Activated CD4-positive, alpha-beta T cell treated with anti-CD3 and anti-CD28 coated beads, Interleukin-2, amount 10 ng/mL, durations not matched to agents 24 days and 14 days (primary cell): Measurements from ENCODE around the gene ANKRD13B. TPM values are rescaled to one million over a fixed set of nuclear protein-coding genes. Genes with fewer than 3 reads are reported as not detected.
"Not testable (repeated sequence)": the region's sequence is repeated elsewhere in the genome, so short reads cannot be mapped to it uniquely, and the experiment has no call there.

Source experiments
- DNase-seq: peaks from one replicate; pipeline ENCODE4 v3.0.0; 2022
- H3K27ac Mint-ChIP-seq: one replicate; pipeline ENCODE4 v1.8.0; 2022; ENCODE audit warnings: mild to moderate bottlenecking, mixed read lengths
- H3K27me3 Mint-ChIP-seq: one replicate; pipeline ENCODE4 v1.8.0; 2022; ENCODE audit warnings: mixed read lengths
- H3K36me3 Mint-ChIP-seq: one replicate; pipeline ENCODE4 v1.8.0; 2022; ENCODE audit warnings: low read depth, mild to moderate bottlenecking, mixed read lengths
- H3K4me1 Mint-ChIP-seq: one replicate; pipeline ENCODE4 v1.8.0; 2021; ENCODE audit warnings: mixed read lengths
- H3K4me3 Mint-ChIP-seq: one replicate; pipeline ENCODE4 v1.8.0; 2022; ENCODE audit warnings: mild to moderate bottlenecking, moderate library complexity, mixed read lengths
- H3K9me3 Mint-ChIP-seq: one replicate; pipeline ENCODE4 v1.8.0; 2021; ENCODE audit warnings: mixed read lengths
- intact Hi-C: fragments of 100-400 bp; cut with micrococcal nuclease; formaldehyde crosslinking; loops from one replicate; pipeline ENCODE4 v1.15.1; 2023
- total RNA-seq: library from RNA; stranded (reverse); gene quantifications from 2 replicates; pipeline ENCODE4 v1.2.3, GENCODE V29; 2022

The ANKRD13B gene
- total RNA-seq: 43.1 and 49.8 TPM in 2 replicates

- peak within 1 kb of the TSS; percentile 92 for H3K4me3 Mint-ChIP-seq
Observed at GRCh38 chr17:29592850-29593551, at the start of gene ANKRD13B. Gene ANKRD13B (plus strand): TSS chr17:29593132. CDS start chr17:29593622, 490 bp downstream.

GRCh38 chr17:29544066-29544465 is 48.9 kb upstream of the ANKRD13B start:
- no peaks in the 10 kb centered on the region for H3K9me3 Mint-ChIP-seq
- no peak overlapping the region for H3K4me3 Mint-ChIP-seq
- H3K36me3 Mint-ChIP-seq: peaks cover 30% of the 10 kb centered on the region
- H3K4me1 Mint-ChIP-seq: no peaks in the 10 kb centered on the region
- intact Hi-C loops: no loop called here
- no peak overlapping the region for H3K27ac Mint-ChIP-seq
- DNase-seq: no peak
- no peaks in the 10 kb centered on the region for H3K27me3 Mint-ChIP-seq

More at GRCh38 chr17:29592850-29593551, at the start of gene ANKRD13B:
- Mint-ChIP-seq H3K27ac (peak within 1 kb of the TSS; percentile 86), H3K27me3 (no peaks in the 10 kb centered on the region), H3K36me3 (peaks cover 2% of the 10 kb centered on the region), H3K4me1 (peaks cover 31% of the 10 kb centered on the region), H3K9me3 (no peaks in the 10 kb centered on the region)
- DNase-seq: peak; percentile 83
- intact Hi-C loops: no loop called here

DNA sequence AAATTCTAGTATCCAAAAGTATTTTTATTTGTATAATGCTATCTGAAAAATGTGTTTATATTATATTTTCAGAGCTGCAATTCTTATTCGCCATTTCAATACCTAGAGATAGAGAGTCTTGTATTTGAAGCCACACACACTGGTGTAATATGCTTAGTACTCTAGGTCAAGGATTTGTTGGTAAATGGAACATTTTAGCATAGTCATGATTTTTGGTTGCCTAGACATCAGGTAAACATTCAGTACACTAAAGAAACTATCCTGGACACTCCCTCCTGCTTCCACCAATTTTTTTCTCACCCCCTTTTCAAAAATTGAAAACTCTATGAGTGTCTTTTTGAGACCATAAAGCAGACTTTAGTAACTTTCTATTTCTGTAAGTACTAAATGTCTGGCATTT is 46.8 kb upstream of the ANKRD13B start:
- no peak for DNase-seq
- Mint-ChIP-seq H3K27ac (no peak overlapping the region), H3K4me3 (no peak overlapping the region), H3K4me1 (no peaks in the 10 kb centered on the region), H3K36me3 (peaks cover 27% of the 10 kb centered on the region), H3K27me3 (no peaks in the 10 kb centered on the region), H3K9me3 (no peaks in the 10 kb centered on the region)
- intact Hi-C loops: no loop called here

DNA sequence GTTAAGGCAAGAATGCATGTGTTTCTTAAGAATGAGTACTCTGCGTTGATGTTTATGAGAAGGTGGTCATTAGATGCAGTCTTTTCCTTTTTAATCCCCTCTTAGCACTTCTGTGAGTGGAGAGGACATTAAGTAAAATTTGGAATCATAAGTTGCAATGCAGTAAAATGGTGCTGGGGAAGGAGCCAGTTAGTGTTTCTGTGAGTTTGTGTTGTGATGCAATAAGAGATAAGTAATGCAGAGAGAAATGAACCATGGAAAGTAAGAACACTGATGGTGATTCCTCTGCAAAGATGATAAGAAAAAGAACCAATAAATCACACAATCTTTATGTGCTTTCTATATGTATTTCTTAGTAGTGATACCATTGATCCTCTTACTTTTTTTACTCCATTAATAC is 46.1 kb upstream of the ANKRD13B start:
- Mint-ChIP-seq H3K4me1 (no peaks in the 10 kb centered on the region), H3K9me3 (no peaks in the 10 kb centered on the region), H3K27ac (no peak overlapping the region), H3K4me3 (no peak overlapping the region), H3K27me3 (no peaks in the 10 kb centered on the region), H3K36me3 (peaks cover 27% of the 10 kb centered on the region)
- DNase-seq: no peak
- intact Hi-C loops: no loop called here

DNA sequence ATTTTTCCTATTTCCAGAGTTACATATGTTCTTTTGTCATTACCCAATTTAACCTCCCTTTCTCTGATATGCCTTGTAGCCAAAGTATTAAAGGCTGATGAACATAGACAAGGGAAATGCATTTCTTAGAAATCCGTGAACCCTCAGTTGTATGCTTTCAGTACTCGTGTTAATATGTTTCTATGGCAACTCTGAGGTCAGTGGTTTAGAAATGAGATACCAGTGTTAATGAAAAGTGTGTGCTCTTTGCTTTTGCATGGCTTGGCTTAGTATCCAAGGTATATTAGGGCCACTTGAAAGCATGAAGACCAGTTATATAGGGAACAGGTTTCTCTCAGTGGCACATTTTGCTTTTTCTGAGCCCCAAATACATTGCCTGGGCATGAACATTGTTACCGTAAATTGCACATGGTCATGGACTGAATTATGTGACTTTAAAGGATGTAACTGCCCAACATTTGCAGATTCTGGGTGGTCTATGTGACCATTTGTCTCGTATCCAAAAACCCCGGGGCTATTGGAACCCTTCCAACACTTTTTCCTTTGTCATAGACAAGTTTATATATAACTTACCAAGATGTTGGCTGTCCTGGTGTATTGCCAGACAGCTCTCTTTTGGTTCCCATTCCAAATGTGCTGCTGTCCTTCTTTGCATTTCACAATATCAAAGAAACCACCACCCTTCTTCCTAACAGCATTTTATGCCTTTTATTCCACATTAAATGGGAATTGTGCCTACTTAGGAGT is 43.6 kb upstream of the ANKRD13B start:
- intact Hi-C loops: no loop called here
- Mint-ChIP-seq H3K27ac (no peak overlapping the region), H3K4me3 (no peak overlapping the region), H3K27me3 (no peaks in the 10 kb centered on the region), H3K4me1 (no peaks in the 10 kb centered on the region), H3K9me3 (no peaks in the 10 kb centered on the region), H3K36me3 (peaks cover 10% of the 10 kb centered on the region)
- no peak for DNase-seq

- no peak overlapping the region for H3K4me3 Mint-ChIP-seq
- H3K27me3 Mint-ChIP-seq: no peaks in the 10 kb centered on the region
- peaks cover 17% of the 10 kb centered on the region for H3K36me3 Mint-ChIP-seq
- no peak for DNase-seq
- intact Hi-C loops: no loop called here
- H3K4me1 Mint-ChIP-seq: peaks cover 19% of the 10 kb centered on the region
- H3K9me3 Mint-ChIP-seq: no peaks in the 10 kb centered on the region
- no peak overlapping the region for H3K27ac Mint-ChIP-seq
Observed at GRCh38 chr17:29555840-29556239, 37.1 kb upstream of the ANKRD13B start.

- Mint-ChIP-seq H3K27ac (no peak overlapping the region), H3K9me3 (no peaks in the 10 kb centered on the region), H3K27me3 (no peaks in the 10 kb centered on the region), H3K4me1 (peaks cover 19% of the 10 kb centered on the region), H3K4me3 (no peak overlapping the region), H3K36me3 (peaks cover 27% of the 10 kb centered on the region)
- DNase-seq: no peak
- intact Hi-C loops: no loop called here
Observed at GRCh38 chr17:29557085-29557738, 35.7 kb upstream of the ANKRD13B start.

DNA sequence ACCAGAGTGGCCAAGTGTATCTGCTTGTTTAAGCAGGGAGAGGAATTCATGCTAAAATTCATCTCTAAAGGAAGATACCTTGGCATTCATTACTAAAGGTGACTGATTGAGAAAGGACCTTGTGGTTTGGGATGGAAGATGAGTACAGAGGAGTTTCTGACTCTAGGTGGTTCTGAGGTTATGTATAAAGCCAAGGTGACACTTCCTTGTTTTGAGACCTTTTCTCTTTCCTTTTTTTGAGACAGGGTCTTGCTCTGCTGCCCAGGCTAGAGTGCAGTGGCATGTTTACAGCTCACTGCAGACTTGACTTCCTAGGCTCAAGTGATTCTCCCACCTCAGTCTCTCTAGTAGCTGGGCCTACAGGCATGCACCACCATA is 35.2 kb upstream of the ANKRD13B start:
- Mint-ChIP-seq H3K36me3 (peaks cover 33% of the 10 kb centered on the region), H3K27me3 (no peaks in the 10 kb centered on the region), H3K4me3 (no peak overlapping the region), H3K27ac (no peak overlapping the region), H3K9me3 (no peaks in the 10 kb centered on the region), H3K4me1 (peaks cover 19% of the 10 kb centered on the region)
- intact Hi-C loops: no loop called here
- no peak for DNase-seq

- H3K27me3 Mint-ChIP-seq, DNase-seq, intact Hi-C loops, H3K9me3 Mint-ChIP-seq, H3K27ac Mint-ChIP-seq, H3K4me3 Mint-ChIP-seq: not testable (repeated sequence)
- Mint-ChIP-seq H3K36me3 (peaks cover 36% of the 10 kb centered on the region), H3K4me1 (peaks cover 21% of the 10 kb centered on the region)
Observed at GRCh38 chr17:29558139-29558538, 34.8 kb upstream of the ANKRD13B start.

DNA sequence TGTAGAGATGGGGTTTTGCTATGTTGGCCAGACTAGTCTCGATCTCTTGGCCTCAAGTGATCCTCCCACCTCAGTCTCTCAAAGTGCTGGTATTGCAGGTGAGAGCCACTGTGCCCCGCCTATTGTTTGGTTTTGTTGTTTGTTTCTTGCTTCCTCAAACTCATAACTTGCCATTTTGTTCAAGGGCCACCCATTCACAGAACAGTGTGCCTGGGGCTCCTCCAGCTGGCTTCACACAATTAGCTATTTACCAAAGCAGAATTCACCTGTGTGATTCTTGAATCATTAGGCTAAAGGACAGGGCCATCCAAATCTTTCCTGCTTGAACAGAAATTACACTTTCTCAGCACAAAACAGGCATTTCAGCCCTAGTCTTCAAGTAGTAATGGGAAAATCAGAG is 33.3 kb upstream of the ANKRD13B start:
- Mint-ChIP-seq H3K36me3 (peaks cover 43% of the 10 kb centered on the region), H3K27me3 (no peaks in the 10 kb centered on the region), H3K4me1 (peaks cover 28% of the 10 kb centered on the region), H3K27ac (no peak overlapping the region), H3K9me3 (no peaks in the 10 kb centered on the region), H3K4me3 (no peak overlapping the region)
- no peak for DNase-seq
- intact Hi-C loops: loop anchor here (10.0 kb wide), 1 partner anchor 185 kb away; no protein-coding TSS in a partner anchor

- H3K27ac Mint-ChIP-seq: no peak overlapping the region
- intact Hi-C loops: loop anchor here (10.0 kb wide), 1 partner anchor 186 kb away; no protein-coding TSS in a partner anchor
- H3K36me3 Mint-ChIP-seq: peaks cover 43% of the 10 kb centered on the region
- no peak overlapping the region for H3K4me3 Mint-ChIP-seq
- H3K9me3 Mint-ChIP-seq: no peaks in the 10 kb centered on the region
- no peaks in the 10 kb centered on the region for H3K27me3 Mint-ChIP-seq
- DNase-seq: no peak
- peaks cover 30% of the 10 kb centered on the region for H3K4me1 Mint-ChIP-seq
Observed at GRCh38 chr17:29560316-29560715, 32.6 kb upstream of the ANKRD13B start.

GRCh38 chr17:29561554-29562517 is 31.1 kb upstream of the ANKRD13B start:
- no peak overlapping the region for H3K27ac Mint-ChIP-seq
- peaks cover 50% of the 10 kb centered on the region for H3K36me3 Mint-ChIP-seq
- intact Hi-C loops: loop anchor here (10.0 kb wide), 1 partner anchor 187 kb away; no protein-coding TSS in a partner anchor
- no peaks in the 10 kb centered on the region for H3K27me3 Mint-ChIP-seq
- H3K9me3 Mint-ChIP-seq: no peaks in the 10 kb centered on the region
- no peak for DNase-seq
- H3K4me1 Mint-ChIP-seq: peaks cover 34% of the 10 kb centered on the region
- no peak overlapping the region for H3K4me3 Mint-ChIP-seq

GRCh38 chr17:29562615-29563014 is 30.3 kb upstream of the ANKRD13B start:
- DNase-seq: no peak
- Mint-ChIP-seq H3K27me3 (no peaks in the 10 kb centered on the region), H3K9me3 (no peaks in the 10 kb centered on the region), H3K4me1 (peaks cover 27% of the 10 kb centered on the region), H3K36me3 (peaks cover 50% of the 10 kb centered on the region), H3K27ac (peak overlapping the region; percentile 41), H3K4me3 (no peak overlapping the region)
- intact Hi-C loops: loop anchor here (10.0 kb wide), 1 partner anchor 188 kb away; no protein-coding TSS in a partner anchor
